ENCODE data around the gene SIGLEC9.

SIGLEC9 gene

DNA sequence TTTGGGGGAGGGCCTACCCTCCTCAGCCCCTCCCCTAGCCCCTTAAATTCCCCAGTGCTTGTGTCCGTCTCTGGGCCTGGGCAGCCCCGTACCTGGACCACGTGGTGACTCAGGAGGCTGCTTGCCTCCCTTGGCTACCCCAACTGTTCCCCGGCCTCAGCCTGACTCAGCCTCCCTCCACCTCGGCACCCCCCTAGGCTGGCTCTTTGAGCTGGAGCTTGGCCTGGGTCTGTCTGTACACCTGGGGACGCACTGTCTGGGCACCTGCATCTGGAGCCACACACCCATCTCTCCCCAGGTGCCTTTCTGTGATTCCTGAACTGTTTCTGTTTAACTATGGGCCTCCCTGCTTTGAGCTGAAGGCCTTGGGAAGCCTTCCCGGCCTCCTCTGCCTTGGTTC lies 40.2 kb upstream of the SIGLEC9 start:
- TF ChIP-seq, protein P1, sequence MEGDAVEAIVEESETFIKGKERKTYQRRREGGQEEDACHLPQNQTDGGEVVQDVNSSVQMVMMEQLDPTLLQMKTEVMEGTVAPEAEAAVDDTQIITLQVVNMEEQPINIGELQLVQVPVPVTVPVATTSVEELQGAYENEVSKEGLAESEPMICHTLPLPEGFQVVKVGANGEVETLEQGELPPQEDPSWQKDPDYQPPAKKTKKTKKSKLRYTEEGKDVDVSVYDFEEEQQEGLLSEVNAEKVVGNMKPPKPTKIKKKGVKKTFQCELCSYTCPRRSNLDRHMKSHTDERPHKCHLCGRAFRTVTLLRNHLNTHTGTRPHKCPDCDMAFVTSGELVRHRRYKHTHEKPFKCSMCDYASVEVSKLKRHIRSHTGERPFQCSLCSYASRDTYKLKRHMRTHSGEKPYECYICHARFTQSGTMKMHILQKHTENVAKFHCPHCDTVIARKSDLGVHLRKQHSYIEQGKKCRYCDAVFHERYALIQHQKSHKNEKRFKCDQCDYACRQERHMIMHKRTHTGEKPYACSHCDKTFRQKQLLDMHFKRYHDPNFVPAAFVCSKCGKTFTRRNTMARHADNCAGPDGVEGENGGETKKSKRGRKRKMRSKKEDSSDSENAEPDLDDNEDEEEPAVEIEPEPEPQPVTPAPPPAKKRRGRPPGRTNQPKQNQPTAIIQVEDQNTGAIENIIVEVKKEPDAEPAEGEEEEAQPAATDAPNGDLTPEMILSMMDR (IDR thresholded peaks at IDR 0.05): no peak
- no peak overlapping the region for H3K4me3 ChIP-seq (ENCODE audit: low read depth in 1 of 2, low read length in 1 of 2)
- H3K4me1 ChIP-seq (ENCODE audit: control insufficient read depth in 1 of 2, insufficient read depth in 1 of 2, low read depth in 1 of 2, low read length in 1 of 2): no peaks in the 10 kb centered on the region
- H3K27ac ChIP-seq: no peak overlapping the region
- H3K36me3 ChIP-seq: no peaks in the 10 kb centered on the region
- no peaks in the 10 kb centered on the region for H3K9me3 ChIP-seq
- peaks cover 21% of the 10 kb centered on the region for H3K27me3 ChIP-seq

DNA sequence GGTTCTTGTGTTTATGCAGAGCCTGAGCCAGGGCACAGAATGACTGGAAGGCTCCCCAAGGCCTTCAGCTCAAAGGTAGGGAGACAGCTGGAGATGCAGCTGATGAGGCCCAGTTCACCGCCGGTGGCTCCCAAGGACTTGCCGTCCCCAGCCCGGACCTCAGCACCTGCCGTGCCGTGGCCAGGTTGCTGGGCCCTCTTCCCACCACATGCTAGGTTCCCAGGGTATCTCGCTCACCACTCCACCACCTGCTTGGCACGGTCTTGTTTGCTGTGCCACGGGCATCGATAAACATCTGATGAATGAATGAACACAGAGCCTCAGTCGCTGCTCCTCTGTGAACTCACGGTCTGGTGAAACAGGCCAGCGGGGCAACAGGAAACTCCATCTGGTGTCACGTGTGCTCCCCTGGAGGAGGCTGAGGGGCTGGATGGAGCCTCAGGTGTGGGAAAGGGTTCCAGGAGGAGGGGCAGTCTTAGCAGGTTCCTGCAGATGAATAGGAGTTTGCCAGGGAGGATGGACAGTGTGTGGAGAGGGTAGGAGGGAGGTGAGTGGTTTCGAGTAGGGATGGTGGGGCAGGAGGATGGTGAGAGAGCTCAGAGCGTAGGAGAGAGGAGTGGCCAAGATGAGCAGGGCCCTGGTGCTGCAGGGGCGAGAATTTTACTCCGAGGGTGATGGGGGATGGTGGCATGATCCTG lies 38.4 kb upstream of the SIGLEC9 start:
- Histone ChIP-seq H3K4me3 (ENCODE audit: low read depth in 1 of 2, low read length in 1 of 2) (no peak overlapping the region), H3K27ac (no peak overlapping the region), H3K4me1 (ENCODE audit: control insufficient read depth in 1 of 2, insufficient read depth in 1 of 2, low read depth in 1 of 2, low read length in 1 of 2) (no peaks in the 10 kb centered on the region), H3K9me3 (no peaks in the 10 kb centered on the region), H3K36me3 (no peaks in the 10 kb centered on the region), H3K27me3 (peaks cover 24% of the 10 kb centered on the region)
- TF ChIP-seq, protein P1 (IDR thresholded peaks at IDR 0.05): no peak

DNA sequence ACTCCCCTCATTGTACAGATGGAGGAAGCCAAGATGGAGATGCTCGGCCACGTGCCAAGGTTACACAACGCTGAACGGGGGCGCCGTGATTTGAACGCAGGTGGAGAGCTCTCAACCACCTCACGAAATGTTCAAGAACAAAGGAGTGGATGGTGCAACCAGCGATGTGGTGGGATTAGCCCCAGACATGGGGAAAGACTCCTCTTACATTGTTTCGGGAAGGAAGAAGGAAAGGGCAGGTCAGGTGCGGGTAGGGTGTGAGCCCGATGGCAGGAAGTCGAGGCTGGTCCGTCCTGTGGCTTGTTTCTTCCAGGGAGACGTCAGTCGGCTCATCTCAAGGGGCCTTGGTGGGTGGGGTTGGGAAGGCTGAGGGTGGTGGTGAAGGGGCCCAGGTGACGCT lies 34.9 kb upstream of the SIGLEC9 start:
- TF ChIP-seq, protein P1 (IDR thresholded peaks at IDR 0.05): no peak
- Histone ChIP-seq H3K27me3 (peaks cover 7% of the 10 kb centered on the region), H3K4me3 (ENCODE audit: low read depth in 1 of 2, low read length in 1 of 2) (no peak overlapping the region), H3K4me1 (ENCODE audit: control insufficient read depth in 1 of 2, insufficient read depth in 1 of 2, low read depth in 1 of 2, low read length in 1 of 2) (no peaks in the 10 kb centered on the region), H3K36me3 (no peaks in the 10 kb centered on the region), H3K9me3 (no peaks in the 10 kb centered on the region), H3K27ac (no peak overlapping the region)

DNA sequence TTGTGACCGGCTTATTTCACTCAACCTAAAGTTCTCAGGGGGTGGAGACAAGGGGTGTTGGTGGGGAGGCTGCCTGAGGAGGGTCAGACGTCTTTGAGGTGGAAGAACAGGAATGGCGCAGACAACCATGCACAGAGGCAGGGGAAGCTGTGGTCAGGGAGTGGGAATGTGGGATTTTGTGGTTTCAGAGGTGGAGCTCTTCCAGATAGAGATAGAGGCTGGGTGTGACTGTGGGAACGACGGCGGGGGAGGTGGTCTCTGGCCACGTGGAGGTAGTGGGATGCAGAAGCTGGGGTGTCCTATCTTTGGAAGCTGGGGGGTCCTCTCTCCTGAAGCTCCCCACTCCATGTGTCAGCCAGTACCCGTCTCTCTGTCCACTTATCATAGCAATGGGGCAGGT lies 34.2 kb upstream of the SIGLEC9 start:
- Histone ChIP-seq H3K9me3 (no peaks in the 10 kb centered on the region), H3K4me3 (ENCODE audit: low read depth in 1 of 2, low read length in 1 of 2) (no peak overlapping the region), H3K27ac (no peak overlapping the region), H3K4me1 (ENCODE audit: control insufficient read depth in 1 of 2, insufficient read depth in 1 of 2, low read depth in 1 of 2, low read length in 1 of 2) (no peaks in the 10 kb centered on the region), H3K36me3 (no peaks in the 10 kb centered on the region), H3K27me3 (peaks cover 7% of the 10 kb centered on the region)
- TF ChIP-seq, protein P1 (IDR thresholded peaks at IDR 0.05): no peak

DNA sequence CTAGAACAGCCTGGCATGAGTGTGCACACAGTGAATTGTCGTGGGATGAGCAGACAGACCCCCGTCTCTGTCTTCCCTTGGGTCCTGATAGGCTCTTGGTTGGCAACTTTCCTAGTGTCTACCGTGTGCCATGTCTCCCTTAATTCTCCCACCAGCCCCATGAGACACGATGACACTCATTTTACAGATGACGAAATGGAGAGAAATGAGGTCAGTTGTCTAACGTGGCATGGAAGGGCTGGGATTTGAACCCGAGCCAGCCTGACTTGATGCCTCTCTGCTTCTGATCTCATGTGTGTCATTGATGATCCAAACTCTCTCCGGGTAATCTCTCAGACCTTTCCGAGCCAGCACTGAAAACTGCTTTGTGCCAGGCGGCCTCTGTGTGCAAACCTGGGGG lies 33.6 kb upstream of the SIGLEC9 start:
- no peak overlapping the region for H3K27ac ChIP-seq

More for the DNA sequence above, 33.6 kb upstream of the SIGLEC9 start:
- no peaks in the 10 kb centered on the region for H3K9me3 ChIP-seq
- no peaks in the 10 kb centered on the region for H3K4me1 ChIP-seq (ENCODE audit: control insufficient read depth in 1 of 2, insufficient read depth in 1 of 2, low read depth in 1 of 2, low read length in 1 of 2)
- TF ChIP-seq, protein P1 (IDR thresholded peaks at IDR 0.05): no peak
- no peak overlapping the region for H3K4me3 ChIP-seq (ENCODE audit: low read depth in 1 of 2, low read length in 1 of 2)
- no peaks in the 10 kb centered on the region for H3K36me3 ChIP-seq
- H3K27me3 ChIP-seq: peaks cover 7% of the 10 kb centered on the region
